ENCODE results near the gene BRD4.
A peak's percentile ranks its signal among the peaks of the same experiment; 100 is the strongest.

BRD4 gene

DNA sequence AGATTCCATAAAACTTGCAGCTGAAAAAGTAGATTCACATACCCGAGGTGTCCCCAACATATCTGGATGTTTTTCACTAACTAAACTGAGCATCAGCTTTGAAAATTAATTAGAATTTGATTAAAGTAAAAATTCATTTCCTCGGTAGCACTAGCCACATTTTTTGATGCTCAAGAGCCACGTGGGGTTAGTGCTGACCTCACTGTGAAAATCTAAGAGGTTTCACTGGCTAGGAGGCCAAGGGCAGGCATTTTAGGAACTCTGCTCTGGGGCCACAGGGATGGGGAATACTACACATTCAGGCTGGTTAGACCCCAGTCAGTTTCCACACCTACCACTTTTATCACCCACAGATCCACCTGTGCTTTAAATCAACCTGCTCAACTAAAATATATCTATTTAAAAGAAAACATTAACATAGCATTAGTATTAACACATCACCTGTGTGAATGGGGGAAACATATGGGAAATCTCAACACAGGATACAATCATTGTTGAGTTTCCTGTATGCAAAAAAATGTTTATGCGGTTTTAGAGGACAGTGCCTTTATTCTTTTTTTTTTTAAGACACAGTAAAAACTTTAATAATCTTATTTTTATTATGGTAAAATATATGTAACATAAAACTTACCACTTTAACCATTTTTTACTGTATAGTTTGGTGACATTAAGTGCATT, 45.5 kb downstream of the BRD4 start:
- DNase-seq (ENCODE audit: extremely low read depth, low read depth) = no peak
- TF ChIP-seq, protein P1, sequence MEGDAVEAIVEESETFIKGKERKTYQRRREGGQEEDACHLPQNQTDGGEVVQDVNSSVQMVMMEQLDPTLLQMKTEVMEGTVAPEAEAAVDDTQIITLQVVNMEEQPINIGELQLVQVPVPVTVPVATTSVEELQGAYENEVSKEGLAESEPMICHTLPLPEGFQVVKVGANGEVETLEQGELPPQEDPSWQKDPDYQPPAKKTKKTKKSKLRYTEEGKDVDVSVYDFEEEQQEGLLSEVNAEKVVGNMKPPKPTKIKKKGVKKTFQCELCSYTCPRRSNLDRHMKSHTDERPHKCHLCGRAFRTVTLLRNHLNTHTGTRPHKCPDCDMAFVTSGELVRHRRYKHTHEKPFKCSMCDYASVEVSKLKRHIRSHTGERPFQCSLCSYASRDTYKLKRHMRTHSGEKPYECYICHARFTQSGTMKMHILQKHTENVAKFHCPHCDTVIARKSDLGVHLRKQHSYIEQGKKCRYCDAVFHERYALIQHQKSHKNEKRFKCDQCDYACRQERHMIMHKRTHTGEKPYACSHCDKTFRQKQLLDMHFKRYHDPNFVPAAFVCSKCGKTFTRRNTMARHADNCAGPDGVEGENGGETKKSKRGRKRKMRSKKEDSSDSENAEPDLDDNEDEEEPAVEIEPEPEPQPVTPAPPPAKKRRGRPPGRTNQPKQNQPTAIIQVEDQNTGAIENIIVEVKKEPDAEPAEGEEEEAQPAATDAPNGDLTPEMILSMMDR (IDR thresholded peaks at IDR 0.05; ENCODE audit: low read depth, low read length) = no peak

DNA sequence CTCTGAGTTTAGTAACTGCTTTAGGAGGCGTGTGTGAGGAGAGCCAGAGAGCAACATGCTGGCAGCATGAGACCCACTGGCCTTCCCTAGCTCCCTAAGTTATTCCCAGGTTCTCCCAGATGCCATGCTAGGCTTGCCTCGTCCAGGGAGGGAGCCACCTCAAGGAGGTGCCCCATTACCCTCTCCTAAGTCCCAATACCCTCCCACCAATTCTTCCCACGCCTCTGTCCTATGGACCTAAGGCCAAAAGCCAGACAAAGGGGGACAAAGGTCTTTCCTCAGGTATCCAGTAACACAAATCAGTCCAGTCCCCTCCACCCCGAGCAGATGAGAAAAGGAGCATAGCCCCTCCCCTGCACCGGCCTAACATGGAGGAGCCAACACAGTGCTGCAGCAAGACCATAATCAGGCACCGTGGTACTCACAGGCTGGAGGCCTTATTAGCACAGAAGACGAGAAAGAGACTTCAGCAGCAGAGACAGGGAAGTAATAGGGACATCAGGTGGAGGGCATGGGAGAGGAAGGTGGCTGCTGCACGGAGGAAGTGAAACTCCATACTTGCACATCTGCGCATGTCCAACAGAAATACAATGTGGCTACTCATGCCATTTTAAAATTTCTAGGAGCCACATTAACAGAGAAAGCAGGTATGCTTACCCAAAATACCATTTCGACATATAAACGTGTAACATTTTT, 46.3 kb downstream of the BRD4 start:
- DNase-seq (ENCODE audit: extremely low read depth, low read depth) = no peak
- TF ChIP-seq, protein P1 (IDR thresholded peaks at IDR 0.05; ENCODE audit: low read depth, low read length) = no peak

DNA sequence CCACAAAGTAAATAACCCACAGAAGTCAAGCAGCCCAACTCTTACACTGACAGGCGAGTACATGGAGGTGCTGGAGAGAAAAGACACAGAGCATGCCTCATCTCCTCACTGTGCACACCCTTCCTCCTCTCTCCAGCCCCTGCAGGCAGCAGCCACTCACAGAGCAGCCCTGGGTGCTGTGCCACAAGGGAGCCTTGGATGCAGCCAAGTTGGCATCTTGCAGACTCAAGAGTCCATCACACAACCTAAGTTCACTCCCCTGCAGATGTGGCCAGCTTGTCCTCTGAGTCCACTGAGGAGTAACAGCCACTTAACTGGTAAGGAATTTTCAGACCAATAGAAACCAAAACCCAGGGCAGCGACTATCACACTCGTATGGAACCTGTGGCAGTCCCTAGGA, 47.4 kb downstream of the BRD4 start:
- no peak for DNase-seq (ENCODE audit: extremely low read depth, low read depth)
- TF ChIP-seq, protein P1 (IDR thresholded peaks at IDR 0.05; ENCODE audit: low read depth, low read length) = no peak

DNA sequence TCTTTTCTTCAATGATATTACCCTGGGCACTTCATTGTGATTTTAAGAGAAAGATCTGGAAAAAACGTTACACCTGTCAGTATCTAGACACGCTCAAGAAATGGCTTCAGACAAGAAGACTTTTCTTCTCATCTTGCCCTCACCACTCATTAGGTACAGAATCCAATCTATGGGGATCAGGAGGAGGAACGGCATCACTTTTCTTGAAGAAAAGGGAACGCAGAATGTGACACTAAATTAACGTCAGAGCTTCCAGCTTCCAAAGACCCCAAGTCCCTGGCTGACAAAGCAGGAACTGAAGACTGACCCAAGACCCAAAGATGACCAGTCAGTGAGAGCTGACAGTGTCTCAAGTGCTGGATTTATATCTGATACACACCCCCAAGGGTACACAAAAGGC, 48.2 kb downstream of the BRD4 start:
- DNase-seq (ENCODE audit: extremely low read depth, low read depth) = no peak
- TF ChIP-seq, protein P1 (IDR thresholded peaks at IDR 0.05; ENCODE audit: low read depth, low read length) = no peak

DNA sequence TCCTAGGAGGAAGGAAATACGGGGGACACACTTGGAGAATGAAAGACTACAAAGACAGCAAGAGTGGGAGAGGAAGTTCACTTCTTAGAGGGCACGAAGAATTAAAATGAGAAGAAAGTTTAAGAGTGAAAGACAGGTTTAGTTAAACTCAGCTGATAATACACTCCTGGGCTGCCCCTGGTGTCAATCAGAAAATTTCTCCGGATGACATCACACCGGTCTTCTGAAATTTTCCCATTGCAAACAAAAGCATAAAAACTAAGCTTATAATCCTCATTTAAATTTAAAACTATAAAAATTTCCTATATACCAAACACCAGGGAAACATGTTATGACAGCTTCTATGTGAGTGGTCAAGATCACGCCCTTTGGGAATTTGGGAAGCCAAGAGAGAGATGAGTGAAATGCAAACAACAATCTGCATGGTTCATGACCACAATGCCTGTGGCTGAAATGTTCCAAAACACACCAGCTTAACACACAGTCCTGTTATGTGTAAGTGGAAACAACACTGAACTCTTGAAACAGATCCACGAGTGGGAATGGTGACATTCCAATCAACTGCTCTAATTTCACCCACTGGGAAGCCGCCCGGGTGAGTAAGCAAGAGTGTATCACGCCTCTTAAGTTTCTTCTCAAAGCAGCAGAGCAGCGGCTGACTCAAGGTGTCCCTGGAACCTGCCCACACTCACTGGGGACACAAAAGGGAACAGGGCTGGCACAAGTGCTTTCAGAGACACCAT, 49.0 kb downstream of the BRD4 start:
- peak; percentile 59 for DNase-seq (ENCODE audit: extremely low read depth, low read depth)
- TF ChIP-seq, protein P1 (IDR thresholded peaks at IDR 0.05; ENCODE audit: low read depth, low read length) = no peak

DNA sequence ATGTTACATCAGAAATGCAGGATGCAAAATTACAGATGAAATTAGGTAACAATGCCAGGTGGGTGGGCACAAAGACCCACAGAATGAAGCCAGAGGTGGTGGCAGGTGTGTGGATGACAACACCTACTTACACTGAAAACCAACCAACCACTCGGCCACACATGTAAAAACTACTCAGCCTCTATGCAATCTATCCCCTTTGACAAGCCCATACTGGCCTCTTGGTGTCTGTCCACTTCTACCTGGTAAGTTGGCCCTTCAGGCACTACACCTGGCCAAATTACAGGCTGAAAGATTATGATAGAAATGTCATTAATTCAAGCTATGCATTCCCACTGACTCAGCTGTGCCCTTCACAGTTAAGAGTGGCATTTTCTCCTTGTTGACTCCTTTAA, 50.0 kb downstream of the BRD4 start:
- TF ChIP-seq, protein P1 (IDR thresholded peaks at IDR 0.05; ENCODE audit: low read depth, low read length) = no peak
- no peak for DNase-seq (ENCODE audit: extremely low read depth, low read depth)

Data from AG09319 (cell line).